Measurements from ENCODE around the gene MARF1. TPM values are rescaled to one million over a fixed set of nuclear protein-coding genes. Genes with fewer than 3 reads are reported as not detected.

MARF1 gene
- total and polyA plus RNA-seq, 8 donors = 15.5 to 65.3 (median 37.2) TPM

DNA sequence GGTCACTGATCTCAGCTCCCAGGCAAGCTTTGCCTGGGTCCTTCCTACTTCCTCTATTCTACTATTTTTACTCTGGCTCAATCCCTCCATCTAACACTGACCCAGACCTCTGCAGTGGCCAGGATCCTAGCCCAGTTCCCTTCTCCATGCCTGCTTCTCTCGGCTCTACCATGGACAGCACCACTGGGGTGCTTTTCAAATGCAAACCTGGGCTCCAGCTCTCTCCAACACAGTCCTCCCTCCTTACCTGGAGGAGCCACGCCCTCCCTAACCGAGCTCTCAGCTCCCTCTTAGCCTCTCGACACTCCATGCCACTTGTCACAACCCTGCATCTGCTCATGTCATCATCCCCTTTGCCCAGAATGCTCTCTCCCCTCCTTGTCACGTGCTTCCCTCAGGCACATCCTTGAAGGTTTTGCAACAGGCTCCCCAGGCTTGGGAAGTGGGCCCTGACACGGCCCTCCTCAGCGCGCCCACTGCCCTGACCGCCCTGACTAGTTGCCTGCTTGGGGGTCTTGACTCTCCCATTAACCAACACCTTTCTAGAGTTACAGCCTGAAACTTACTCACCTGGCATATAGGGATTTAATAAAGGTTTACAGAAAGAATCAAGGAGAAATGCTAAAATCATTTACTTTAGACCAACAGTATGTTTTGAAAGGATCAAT is 41.6 kb downstream of the MARF1 start:
- Histone ChIP-seq H3K27me3 (no peaks in the 10 kb centered on the region), H3K4me1 (no peaks in the 10 kb centered on the region), H3K36me3 (peaks cover 55 to 100% (median 100%) of the 10 kb centered on the region in 4 donors), H3K4me3 (no peak overlapping the region), H3K9me3 (no peaks in the 10 kb centered on the region), H3K27ac (no peak overlapping the region)
- intact Hi-C loops (cut with DNase I; ENCODE audit: low total_unique reads) = no loop called here
- TF ChIP-seq POLR2A (IDR thresholded peaks at IDR 0.05) (no peak), EP300 (IDR thresholded peaks at IDR 0.05) (no peak), POLR2AphosphoS5 (IDR thresholded peaks at IDR 0.05) (no peak)
- TF ChIP-seq, protein P1, sequence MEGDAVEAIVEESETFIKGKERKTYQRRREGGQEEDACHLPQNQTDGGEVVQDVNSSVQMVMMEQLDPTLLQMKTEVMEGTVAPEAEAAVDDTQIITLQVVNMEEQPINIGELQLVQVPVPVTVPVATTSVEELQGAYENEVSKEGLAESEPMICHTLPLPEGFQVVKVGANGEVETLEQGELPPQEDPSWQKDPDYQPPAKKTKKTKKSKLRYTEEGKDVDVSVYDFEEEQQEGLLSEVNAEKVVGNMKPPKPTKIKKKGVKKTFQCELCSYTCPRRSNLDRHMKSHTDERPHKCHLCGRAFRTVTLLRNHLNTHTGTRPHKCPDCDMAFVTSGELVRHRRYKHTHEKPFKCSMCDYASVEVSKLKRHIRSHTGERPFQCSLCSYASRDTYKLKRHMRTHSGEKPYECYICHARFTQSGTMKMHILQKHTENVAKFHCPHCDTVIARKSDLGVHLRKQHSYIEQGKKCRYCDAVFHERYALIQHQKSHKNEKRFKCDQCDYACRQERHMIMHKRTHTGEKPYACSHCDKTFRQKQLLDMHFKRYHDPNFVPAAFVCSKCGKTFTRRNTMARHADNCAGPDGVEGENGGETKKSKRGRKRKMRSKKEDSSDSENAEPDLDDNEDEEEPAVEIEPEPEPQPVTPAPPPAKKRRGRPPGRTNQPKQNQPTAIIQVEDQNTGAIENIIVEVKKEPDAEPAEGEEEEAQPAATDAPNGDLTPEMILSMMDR (IDR thresholded peaks at IDR 0.05) = no peak
- DNase-seq = no peak
- 87 to 91% (median 88%) methylated on average over 9 of the region's 9 CpGs for WGBS, 5 donors

DNA sequence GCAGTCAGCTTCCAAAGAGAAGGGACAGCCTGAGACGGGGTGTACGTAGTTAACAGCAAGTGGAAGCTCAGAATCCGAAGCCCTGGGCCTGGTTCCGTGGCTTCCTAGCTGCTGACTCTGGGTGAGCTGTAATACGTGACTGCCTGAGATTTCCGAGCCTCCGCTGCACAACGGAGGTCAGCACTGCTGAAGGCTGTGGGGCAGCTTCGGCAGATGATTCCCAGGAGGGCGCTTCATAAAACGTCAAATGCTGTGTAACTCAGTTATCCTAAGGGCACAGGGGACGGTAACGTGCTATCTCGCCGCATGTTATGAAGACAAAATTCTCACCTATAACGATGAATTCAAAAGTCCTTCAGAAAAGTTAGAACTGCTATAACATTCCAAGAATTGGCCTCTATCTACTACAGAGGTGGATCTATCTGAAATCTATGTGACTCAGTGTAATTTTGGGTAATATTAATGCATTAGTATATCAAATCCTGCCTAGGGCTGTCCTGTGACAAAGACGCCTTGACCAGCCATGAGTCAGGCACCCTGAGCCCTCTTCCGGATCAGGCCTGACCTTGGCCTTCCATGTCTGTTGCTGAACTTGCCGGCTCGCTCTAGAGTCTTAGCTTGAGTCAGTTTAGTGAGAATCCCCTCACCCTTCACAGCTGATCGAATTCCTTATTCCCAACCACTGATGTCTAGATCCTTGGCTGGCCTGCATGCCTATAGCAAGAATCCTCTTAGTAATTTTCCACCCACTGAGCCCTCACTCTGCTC is 43.5 kb downstream of the MARF1 start:
- DNase-seq = no peak
- Histone ChIP-seq H3K9me3 (no peaks in the 10 kb centered on the region), H3K4me1 (no peaks in the 10 kb centered on the region), H3K27ac (no peak overlapping the region), H3K36me3 (peaks cover 59 to 100% (median 100%) of the 10 kb centered on the region in 4 donors), H3K27me3 (no peaks in the 10 kb centered on the region), H3K4me3 (no peak overlapping the region)
- TF ChIP-seq POLR2AphosphoS5 (IDR thresholded peaks at IDR 0.05) = no peak
- TF ChIP-seq, protein P1 (IDR thresholded peaks at IDR 0.05) = no peak
- TF ChIP-seq POLR2A (IDR thresholded peaks at IDR 0.05) = no peak
- TF ChIP-seq EP300 (IDR thresholded peaks at IDR 0.05) = no peak
- 90 to 95% (median 93%) methylated on average over 20 to 21 of the region's 21 CpGs for WGBS, 5 donors
- intact Hi-C loops (cut with DNase I; ENCODE audit: low total_unique reads) = no loop called here

- intact Hi-C loops (cut with DNase I; ENCODE audit: low total_unique reads) = no loop called here
- TF ChIP-seq POLR2AphosphoS5 (IDR thresholded peaks at IDR 0.05) (no peak), EP300 (IDR thresholded peaks at IDR 0.05) (no peak), POLR2A (IDR thresholded peaks at IDR 0.05) (no peak)
- TF ChIP-seq, protein P1 (IDR thresholded peaks at IDR 0.05) = no peak
- WGBS, 5 donors = 78 to 83% (median 81%) methylated on average over 16 to 17 of the region's 17 CpGs
- no peak for DNase-seq
- Histone ChIP-seq H3K27ac (no peak overlapping the region), H3K36me3 (peaks cover 52 to 100% (median 100%) of the 10 kb centered on the region in 4 donors), H3K4me3 (no peak overlapping the region), H3K4me1 (no peaks in the 10 kb centered on the region), H3K27me3 (no peaks in the 10 kb centered on the region), H3K9me3 (no peaks in the 10 kb centered on the region)
Observed at GRCh38 chr16:15598648-15599190, 44.2 kb downstream of the MARF1 start.

DNA sequence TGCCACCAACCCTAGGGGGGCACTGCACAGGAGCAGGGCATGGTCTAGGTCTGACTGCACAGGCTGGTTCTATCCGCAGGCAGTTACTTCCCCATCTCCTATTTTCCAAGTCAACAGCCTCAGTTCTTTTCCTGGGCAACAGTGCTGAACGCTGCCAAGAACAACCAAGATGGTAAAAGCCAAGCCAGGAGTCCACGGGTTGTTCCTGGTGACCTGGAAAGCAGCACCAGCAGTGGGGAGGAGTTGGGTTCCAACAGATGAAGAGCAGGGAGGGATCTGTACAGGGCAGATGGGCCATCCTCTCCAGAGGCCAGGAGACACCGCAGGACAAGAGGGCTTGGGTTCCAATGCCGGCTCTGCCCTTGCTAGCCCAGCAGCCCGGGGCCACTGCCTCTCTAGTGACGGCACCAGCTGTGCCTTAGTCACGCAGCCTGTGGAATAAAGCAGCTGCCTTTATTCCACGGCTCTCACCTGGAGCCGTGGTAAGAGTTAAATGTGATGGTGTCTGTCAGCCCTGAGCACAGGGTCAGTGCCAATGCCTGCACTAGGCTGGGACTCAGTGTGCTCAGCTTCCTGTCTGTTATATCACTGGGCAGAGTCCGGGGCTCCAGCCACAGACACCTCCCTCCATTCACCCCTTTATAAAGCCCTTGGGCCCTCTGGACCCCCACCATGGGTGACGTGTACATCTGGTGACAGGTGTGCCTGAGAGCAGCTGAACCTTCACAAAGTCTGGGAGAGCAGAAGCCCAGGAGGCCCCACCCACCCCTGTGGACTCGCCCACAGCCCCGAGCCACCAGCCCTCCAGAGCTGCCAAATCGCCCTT is 44.9 kb downstream of the MARF1 start:
- TF ChIP-seq, protein P1 (IDR thresholded peaks at IDR 0.05) = no peak
- TF ChIP-seq EP300 (IDR thresholded peaks at IDR 0.05) (no peak), POLR2AphosphoS5 (IDR thresholded peaks at IDR 0.05) (no peak), POLR2A (IDR thresholded peaks at IDR 0.05) (no peak)
- intact Hi-C loops (cut with DNase I; ENCODE audit: low total_unique reads) = no loop called here
- H3K27me3 ChIP-seq = no peaks in the 10 kb centered on the region
- H3K27ac ChIP-seq = no peak overlapping the region
- no peak overlapping the region for H3K4me3 ChIP-seq
- no peak for DNase-seq
- H3K9me3 ChIP-seq = no peaks in the 10 kb centered on the region
- peaks cover 48 to 100% (median 99%) of the 10 kb centered on the region in 4 donors for H3K36me3 ChIP-seq
- peaks cover 0 to 2% (median 0%) of the 10 kb centered on the region in 4 donors for H3K4me1 ChIP-seq
- WGBS, 5 donors = 87 to 94% (median 92%) methylated on average over 10 to 15 of the region's 15 CpGs
